HG03571 (cell line): ENCODE measurements around the gene WDR46.
"Not testable (repeated sequence)": the region's sequence is repeated elsewhere in the genome, so short reads cannot be mapped to it uniquely, and the experiment has no call there.

Experiments used
- ATAC-seq: cut with Tn5 transposase; IDR thresholded peaks from one replicate; pipeline ENCODE4 v1.9.1; 2021; ENCODE audit not compliant: unreplicated experiment

Gene WDR46

GRCh38 chr6:33289784-33290315, 811 bp upstream of the WDR46 start:
- ATAC-seq, result peak; percentile 14

- ATAC-seq, result no peak
Observed at GRCh38 chr6:33288141-33288920, 708 bp downstream of the WDR46 start.

- ATAC-seq, result no peak
Observed at GRCh38 chr6:33286946-33287914, 1.8 kb downstream of the WDR46 start.

DNA sequence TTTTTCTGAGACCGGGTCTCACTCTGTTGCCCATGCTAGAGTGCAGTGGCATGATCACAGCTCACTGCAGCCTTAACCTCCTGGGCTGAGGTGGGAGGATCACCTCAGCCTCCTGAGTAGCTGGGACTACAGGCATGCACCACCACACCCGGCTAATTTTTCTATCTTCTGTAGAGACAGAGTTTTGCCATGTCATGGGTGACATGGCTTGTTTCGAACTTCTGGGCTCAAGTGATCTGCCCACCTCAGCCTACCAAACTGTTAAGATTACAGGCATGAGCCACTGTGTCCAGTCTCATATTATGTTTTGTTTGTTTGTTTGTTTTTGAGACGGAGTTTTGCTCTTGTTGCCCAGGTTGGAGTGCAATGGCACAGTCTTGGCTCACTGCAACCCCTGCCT, 3.8 kb downstream of the WDR46 start:
- ATAC-seq, result not testable (repeated sequence)

DNA sequence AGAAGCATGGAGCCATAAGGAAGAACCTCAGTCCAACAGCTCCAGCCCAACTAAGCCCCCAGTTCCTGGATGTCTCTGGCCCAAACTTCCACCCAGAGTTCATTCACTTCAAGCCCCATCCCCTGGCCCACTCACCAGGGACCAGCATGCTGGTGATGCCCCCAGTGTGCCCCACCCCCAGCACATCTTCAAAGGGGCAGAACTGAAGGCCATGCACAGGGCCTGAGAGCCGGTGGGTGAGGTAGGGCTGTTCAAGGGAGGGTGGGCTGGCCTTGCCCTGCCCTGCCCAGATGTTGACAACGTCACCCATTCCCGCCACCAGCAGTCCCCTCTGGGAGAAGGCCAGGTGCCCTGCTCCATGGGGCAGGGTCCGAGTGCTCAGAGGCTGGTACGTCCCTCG, 8.5 kb downstream of the WDR46 start:
- no peak for ATAC-seq

GRCh38 chr6:33279971-33280511, 9.0 kb downstream of the WDR46 start:
- no peak for ATAC-seq

GRCh38 chr6:33279257-33279695, 9.8 kb downstream of the WDR46 start:
- ATAC-seq, result no peak

- ATAC-seq, result no peak
Observed at GRCh38 chr6:33278810-33279209, 10.2 kb downstream of the WDR46 start.

- no peak for ATAC-seq
Observed at GRCh38 chr6:33278392-33278741, 10.7 kb downstream of the WDR46 start.

DNA sequence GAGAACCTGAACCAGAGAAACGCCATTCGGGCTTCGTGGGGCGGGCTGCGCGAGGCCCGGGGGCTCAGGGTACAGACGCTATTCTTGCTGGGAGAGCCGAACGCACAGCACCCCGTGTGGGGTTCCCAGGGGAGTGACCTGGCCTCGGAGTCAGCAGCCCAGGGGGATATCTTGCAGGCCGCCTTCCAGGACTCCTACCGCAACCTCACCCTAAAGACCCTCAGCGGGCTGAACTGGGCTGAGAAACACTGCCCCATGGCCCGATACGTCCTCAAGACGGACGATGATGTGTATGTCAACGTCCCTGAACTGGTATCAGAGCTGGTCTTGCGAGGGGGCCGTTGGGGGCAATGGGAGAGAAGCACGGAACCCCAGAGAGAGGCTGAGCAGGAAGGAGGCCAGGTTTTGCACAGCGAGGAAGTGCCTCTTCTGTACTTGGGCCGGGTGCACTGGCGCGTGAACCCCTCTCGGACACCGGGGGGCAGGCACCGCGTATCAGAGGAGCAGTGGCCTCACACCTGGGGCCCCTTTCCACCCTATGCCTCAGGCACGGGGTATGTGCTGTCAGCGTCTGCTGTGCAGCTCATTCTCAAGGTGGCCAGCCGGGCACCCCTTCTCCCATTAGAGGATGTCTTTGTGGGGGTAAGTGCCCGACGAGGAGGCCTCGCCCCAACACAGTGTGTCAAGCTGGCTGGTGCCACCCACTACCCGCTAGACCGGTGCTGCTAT, 11.2 kb downstream of the WDR46 start:
- ATAC-seq, result no peak

GRCh38 chr6:33276864-33277662, 12.0 kb downstream of the WDR46 start, which contains the start of gene B3GALT4:
Gene B3GALT4 (plus strand): TSS chr6:33277123. CDS start chr6:33277420, 297 bp downstream.
- peak; percentile 45 for ATAC-seq

DNA sequence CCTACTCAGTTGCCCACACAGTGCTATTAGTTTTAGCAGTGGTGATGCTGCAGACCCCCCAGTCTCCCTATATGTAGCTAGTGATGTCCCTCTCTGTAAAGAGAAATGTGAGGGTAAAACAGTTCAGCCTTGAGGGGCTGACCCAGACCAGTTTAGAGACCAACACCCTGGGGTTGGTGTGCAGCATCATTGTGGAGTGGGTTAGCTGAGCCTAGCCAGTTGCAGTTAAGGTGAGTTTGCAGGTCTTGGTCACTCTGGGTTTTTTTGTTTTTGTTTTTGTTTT, 12.5 kb downstream of the WDR46 start:
- ATAC-seq, result no peak

GRCh38 chr6:33275795-33276580, 13.1 kb downstream of the WDR46 start:
- ATAC-seq, result not testable (repeated sequence)

- no peak for ATAC-seq
Observed at GRCh38 chr6:33273924-33274902, 14.8 kb downstream of the WDR46 start.

DNA sequence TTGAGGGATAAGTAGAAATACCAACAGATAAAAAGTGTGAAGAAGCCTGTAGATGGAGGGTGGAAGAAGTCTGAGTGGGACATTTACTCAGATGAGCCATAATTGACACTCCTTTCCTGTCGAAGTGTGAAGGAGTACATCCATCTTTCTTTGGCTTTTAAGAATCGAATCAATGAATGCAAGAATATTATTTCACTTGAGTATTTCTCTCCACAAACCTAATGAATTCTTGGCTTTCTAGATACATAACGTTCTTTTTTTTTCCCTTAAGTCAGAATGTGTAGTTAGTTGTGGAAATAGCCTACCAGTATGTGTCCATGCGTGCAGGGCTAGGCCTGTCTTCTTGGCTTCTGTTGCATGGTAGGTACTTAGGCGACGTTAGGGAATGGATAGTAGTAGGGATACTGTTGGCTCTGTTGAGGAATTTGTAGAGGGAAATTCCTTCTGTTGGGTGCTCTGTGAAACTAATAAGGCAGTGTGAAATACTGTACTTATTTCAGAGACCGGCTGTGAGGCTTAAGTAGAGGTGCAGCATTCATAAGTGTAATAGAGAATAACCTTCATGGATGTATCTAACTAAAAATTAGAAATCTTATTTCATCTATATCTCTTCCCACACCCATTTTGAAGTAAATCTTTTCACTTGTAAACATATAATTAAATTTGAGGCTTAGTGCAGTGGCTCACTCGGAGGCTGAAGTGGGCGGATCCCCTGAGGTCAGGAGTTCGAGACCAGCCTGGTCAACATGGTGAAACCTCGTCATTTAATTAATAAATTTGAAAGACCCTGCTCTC, 15.7 kb downstream of the WDR46 start:
- no peak for ATAC-seq

GRCh38 chr6:33272275-33273128, 16.5 kb downstream of the WDR46 start:
- ATAC-seq, result peak; percentile 6
